Stimulated activated CD8-positive, alpha-beta memory T cell treated with anti-CD3 and anti-CD28 coated beads, Interleukin-2, amount 100 ng/mL, for 1 hour (primary cell): ENCODE data around the gene URI1.

ENCODE experiments used
- DNase-seq, 2 donors: peaks; one replicate each; pipeline ENCODE4 v3.0.0-alpha.2; 2020; ENCODE audit warnings: low read depth in 2 of 2

URI1 gene

GRCh38 chr19:30054210-30054609 lies 112.2 kb downstream of the URI1 start:
- no peak for DNase-seq

- no peak for DNase-seq
These were observed 114.5 kb downstream of the URI1 start for GRCh38 chr19:30056580-30056979.

DNA sequence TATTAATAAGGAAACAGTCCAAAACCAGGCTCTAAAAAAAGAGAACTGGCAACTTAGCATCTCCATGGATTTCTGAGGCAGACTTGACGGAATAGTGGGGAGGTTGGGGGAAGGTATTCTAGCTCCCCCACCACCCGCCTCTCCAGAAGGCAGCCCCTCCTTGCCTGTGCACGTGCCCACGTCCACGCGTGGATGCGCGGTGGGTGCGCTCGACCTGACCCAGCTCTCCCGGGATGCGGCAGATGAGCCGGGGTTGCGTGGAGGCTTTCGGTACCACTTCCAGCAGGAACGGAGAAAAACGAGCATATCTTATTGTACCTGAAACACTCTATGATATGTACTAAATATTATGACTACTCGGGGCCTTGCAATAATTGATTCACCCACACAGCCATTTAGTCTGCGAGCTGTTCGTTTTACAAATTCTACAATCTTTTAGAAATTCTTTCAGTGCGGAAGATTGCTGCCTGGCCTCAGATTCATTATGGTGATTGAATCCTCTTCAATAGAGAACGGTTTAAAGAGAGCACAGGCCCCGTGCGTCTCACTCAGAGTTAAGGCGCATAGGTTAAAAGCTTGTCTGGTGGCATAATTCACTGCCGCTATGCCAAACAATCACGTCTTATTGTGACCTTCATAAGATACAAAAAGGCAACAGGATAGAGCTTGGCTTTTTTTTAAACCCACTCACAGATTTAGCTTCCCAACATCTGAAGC lies 117.9 kb downstream of the URI1 start:
- no peak for DNase-seq

DNA sequence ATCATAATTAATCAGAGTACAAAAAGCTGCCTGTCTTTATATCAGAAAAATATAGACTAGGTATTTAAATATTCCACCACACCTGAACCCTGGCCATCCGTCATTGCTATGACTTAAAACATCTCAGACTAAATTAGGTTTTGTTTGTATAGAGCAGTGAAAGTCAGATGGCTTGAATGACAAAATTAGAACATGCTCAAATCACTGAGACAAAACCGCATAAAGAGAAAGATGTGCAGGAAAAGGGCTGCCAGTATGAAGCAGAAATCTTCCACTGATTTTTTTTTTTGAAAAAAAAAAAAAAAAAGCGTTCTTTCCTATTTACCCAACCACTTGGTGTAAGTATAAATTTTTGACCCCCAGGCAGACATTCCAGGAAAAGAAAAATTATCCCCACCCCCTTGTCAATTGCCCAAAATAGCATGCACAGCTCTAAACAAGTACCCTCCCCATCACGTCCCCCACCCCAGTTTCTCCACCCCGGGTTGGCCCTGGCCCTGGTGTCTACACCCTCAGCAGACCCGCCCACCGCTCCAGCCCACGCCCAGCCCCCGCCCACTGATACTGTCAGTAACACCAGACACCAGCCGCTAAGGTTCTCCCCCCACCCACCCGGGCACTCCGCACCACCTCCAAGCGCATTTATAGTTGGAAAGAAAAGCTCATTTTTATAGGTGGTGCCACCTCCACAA lies 118.6 kb downstream of the URI1 start:
- no peak for DNase-seq

- no peak for DNase-seq
These were observed 119.4 kb downstream of the URI1 start for GRCh38 chr19:30061223-30062064.

DNA sequence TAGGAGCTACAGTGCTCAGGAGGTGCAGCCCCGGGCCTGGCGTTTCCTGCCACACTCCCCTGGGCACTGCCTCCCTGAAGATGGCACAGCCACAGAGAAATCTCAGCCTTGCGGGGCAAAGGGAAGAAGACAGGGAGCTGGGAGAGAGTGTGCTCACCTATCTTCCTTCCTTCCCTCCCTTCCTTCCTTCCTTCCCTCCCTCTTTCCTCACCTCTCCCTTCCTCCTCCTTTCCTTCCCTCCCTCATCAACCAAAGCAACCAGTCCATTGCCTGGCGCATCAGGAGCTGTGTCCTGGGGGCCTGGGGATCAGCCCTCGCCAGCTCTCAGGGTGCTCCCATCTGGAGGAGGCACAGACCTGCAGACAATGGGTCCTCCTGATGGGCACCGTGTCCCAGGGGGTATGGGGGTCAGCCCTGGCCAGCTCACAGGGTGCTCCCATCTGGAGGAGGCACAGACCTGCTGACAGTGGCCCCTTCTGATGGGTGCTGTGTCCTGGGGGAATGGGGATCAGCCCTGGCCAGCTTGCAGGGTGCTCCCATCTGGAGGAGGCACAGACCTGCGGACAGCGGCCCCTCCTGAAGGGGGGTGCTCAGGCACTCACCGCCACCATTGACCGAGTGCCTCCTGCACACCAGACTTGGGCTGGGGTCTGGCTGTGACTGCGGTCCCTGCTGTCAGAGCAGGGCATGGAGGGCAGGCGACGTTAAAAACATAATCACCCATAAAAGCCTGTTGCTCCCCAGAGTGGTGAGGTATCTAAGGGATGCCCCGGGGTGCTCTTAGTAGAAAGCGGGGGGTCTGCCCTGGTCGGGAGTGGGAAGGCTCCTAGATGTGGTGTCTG lies 120.2 kb downstream of the URI1 start:
- DNase-seq = no peak

DNA sequence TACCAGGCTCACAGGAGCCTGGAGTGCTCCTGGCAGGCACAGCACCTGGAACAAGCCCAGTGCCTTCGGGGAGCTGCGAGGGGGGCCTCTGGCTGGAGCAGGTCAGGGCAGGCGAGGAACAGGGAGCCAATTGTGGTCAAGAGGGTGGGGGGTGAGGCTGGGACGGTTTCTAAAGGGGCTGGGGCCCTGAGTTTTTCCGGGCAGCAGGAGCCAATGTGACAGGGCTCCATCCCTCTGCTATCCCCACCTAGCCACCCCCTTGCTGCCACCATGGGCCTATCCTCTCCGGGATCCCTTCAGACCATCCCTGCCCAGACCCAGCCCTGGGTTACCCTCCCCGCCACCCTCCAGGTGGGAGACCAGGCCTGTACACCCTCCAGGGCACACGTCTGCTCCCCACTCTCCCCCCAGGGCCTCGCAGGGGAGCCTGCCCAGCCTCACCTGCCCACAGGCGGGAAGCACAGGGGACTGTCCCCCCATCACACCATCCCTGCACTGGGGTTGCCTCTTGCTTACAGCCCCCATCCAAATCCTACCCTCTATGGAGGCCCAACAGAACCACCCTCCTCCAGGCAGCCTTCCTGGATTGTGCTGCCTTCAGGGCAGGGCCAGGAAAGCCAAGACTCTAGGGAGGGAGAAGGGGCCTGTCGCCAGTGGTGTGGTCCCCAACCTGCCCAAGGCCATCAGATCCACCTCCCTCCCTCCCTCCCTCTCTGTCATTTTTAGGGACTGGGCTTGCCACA lies 121.0 kb downstream of the URI1 start:
- no peak for DNase-seq

GRCh38 chr19:30063650-30064347 lies 121.8 kb downstream of the URI1 start:
- DNase-seq = no peak

DNA sequence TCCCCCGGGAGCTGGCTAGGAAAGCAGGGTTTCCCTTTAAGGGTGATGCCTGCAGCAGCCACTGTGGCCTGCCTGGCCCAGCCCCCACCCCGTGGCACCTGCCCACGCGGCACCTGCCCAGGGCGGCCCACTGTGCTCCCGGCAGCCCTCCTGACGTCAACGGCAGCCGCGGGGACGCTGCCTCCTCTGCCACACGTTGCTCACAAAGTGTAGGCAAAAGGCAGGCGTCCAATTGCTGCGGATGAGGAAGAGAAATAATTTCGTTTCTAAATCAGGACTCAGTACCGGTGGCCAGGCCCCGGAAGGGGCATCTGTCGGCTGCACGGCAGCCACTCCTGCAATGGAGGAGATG lies 122.3 kb downstream of the URI1 start:
- no peak for DNase-seq

DNA sequence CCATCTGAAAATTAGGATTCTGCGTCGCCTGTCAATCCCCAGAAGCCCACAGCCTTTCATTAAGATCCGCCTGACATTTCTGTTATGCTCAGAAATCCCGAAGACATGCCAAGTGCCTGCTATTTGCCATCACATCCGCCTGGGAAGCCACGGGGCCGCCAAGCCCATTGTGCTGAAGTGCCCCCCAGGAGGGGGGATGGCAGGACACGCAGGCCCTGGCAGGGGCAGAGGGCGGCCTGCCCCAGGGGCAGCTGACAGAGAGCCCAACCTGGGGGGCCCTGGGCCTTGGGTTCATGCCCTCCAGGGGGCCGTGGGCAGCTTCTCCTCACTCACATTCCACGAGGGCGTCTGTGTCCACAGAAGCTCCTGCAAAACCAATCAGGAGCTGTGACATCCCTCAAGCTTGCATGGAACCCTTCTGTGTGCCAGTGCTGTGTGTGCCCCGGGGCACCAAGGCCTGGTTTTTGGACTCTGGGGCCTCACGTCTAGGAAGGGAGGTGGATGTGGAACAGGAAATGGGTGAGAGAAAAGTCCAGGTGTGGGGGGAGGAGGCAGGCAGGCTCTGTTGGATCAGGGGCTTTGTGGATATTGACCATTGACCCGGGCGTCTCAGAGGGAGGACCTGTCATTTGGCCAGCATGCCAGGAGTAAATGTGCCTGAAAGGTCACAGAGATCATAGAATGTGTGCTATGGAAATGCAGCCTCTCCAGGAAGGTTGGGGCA lies 122.9 kb downstream of the URI1 start:
- DNase-seq = no peak

- no peak for DNase-seq
These were observed 123.9 kb downstream of the URI1 start for GRCh38 chr19:30065680-30066606.
